Mesenteric fat pad (tissue), 1 donor: ENCODE data around the gene MLLT1. TPM values are rescaled to one million over a fixed set of nuclear protein-coding genes. Genes with fewer than 3 reads are reported as not detected.

Source experiments
- DNase-seq: peaks from one replicate; pipeline ENCODE4 v3.0.0-alpha.2; 2020; ENCODE audit warnings: low spot score
- total RNA-seq: library from RNA; stranded (reverse); fragmentation: NEBNext Ultra II Directional; extraction: Animal tissue kit (Norgen Biotek cat#: 25700); gene quantifications from one replicate; pipeline ENCODE4 v1.2.1, GENCODE V29; 2021
- donor health status: DM: yes; HTN: yes; CAD: no.

Gene MLLT1
- total RNA-seq, 1 donor from 2014 or later, result 62.3 TPM

GRCh38 chr19:6260376-6260775 is 19.4 kb downstream of the MLLT1 start:
- no peak for DNase-seq

- no peak for DNase-seq
Observed at GRCh38 chr19:6259312-6259861, 20.4 kb downstream of the MLLT1 start.

- DNase-seq, result no peak
Observed at GRCh38 chr19:6258812-6259311, 20.9 kb downstream of the MLLT1 start.

DNA sequence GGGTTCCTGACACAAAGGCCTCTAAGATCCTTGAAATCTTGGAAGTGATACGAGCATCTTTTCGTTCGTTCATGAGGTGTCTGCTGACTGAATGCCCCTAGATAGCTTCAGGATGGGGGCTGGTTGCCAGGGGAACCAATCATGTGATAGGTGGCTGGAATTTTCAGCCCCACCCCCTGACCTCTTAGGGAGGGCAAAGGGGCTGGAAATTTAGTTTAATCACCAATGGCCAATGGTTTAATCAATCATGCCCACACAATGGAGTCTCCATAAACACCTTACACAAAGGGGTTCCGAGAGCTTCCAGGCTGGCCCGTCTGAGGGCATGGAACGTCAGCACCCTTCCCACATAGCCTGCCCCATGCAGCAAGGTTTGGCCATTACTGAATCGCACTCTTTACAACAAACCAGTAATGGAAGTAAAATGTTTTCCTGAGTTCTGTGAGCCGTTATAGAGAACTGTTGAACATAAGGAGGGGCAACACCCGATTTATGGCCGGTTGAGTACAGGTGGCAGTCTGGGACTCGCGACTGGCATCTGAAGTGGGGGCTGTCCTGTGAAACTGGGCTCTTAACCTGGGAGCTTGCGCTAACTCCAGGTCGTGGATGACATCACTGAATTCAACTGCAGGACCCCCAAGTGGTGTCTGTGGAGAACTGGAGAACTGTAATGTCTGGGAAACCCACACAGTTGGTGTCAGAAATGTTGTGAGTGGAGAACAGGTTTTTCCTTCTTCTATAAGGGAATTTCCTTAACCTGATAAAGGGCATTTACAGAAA is 25.6 kb downstream of the MLLT1 start:
- no peak for DNase-seq

DNA sequence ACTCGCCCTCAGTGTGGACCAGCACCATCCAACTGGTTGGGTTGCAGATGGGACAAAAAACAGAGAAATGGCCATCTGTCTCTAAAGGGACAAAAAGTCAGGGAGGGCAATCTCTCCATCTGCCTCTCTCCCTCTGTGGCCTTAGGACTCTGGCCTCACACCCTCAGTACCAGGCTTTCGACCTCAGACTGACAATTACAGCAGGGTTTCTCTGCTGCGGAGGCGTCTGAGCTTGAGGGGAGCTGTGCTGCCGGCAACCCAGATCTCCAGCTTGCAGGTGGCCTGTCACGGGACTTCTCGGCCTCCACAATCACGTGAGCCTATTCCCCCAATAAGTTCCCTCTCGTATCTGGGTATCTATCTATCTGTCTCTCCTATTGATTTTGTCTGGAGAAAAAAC is 27.7 kb downstream of the MLLT1 start:
- no peak for DNase-seq

- DNase-seq, result no peak
Observed at GRCh38 chr19:6250909-6251308, 28.9 kb downstream of the MLLT1 start.

- no peak for DNase-seq
Observed at GRCh38 chr19:6250024-6250615, 29.7 kb downstream of the MLLT1 start.

DNA sequence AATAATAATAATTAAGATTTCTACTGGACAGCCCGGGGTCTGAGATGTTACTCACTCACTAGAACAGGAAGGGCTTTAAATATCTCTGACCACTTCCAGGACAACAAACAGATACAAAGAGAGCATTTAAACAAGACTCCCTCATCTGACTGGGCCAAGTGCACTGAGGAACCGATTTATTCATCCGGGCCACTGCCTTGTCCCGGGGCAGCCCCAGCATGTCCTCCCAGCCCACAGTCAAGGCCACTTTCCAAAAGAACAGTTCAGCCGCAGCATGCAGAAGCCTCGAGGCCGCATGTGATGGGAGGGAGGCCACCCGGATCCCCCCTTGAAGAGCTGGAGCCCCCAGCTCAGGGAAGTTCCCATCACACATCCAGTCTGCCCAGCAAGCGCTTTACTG is 30.5 kb downstream of the MLLT1 start:
- no peak for DNase-seq

DNA sequence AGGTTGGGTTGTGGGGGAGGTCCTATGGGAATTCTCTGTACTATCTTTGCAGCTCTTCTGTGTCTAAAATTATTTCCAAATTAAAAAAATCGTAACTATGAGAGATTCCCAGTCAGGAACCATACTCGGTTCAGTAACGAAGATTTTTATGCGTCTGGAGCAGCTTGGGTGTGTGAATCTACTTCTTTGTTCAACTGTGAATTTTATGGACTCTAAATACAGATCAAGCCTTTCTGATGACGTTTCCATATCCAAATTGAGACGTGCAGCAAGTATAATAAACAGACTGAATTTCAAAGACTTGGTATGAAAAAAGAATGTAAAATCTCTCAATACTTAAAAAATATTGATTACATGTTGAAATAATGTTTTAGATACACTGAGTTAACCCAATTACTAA is 30.9 kb downstream of the MLLT1 start:
- DNase-seq, result no peak

GRCh38 chr19:6248341-6248740 is 31.4 kb downstream of the MLLT1 start:
- no peak for DNase-seq

DNA sequence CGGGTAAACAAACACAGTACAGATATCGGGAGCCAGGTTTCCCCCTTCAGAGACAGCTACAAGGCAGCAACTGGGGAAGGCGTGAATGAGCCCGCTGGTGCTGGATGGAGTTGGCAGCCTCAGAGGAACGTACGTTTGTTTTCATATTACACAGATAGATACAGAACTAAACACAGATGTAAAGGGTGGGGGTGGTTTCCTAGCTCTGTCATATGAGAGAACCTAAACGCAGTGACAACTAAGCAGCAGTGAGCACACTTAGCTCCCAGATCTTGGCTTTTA is 32.8 kb downstream of the MLLT1 start:
- no peak for DNase-seq

DNA sequence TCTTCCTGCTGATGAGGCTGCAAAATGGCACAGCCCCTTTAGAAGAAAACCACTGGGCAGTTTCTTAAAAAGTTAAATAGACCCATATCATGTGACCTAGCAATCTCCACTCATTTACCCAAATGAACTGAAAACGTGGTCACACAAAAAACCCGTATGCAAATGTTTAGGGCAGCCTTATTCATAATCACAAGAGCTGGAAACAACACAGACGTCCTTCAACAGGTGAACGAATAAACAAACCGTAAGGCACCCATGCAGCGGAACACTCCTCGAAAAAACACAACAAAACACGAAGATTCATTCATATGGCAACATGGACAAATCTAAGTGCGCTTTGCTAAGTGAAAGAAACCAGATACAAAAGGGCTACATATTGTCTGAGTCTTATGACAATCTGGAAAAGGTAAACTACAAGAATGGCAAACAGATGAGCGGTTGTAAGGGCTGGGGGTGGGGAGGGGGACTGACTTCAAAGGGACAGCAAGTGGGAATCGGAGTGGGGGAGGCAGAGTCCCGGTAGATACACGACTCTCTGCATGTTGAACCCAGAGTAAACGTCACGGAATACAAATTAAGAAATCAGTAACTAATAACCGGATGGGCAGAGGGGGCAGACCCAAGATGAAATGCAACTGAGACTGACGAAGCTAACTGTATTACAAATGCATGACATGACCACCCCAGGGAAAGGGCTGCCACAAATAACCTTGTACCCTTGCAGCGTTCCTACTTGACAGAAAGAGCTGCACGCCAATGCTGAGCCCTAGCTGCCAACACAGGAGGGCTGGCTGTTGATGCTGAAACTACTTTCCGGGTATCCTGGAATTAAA is 33.4 kb downstream of the MLLT1 start:
- no peak for DNase-seq

GRCh38 chr19:6242677-6243076 is 37.1 kb downstream of the MLLT1 start:
- no peak for DNase-seq

DNA sequence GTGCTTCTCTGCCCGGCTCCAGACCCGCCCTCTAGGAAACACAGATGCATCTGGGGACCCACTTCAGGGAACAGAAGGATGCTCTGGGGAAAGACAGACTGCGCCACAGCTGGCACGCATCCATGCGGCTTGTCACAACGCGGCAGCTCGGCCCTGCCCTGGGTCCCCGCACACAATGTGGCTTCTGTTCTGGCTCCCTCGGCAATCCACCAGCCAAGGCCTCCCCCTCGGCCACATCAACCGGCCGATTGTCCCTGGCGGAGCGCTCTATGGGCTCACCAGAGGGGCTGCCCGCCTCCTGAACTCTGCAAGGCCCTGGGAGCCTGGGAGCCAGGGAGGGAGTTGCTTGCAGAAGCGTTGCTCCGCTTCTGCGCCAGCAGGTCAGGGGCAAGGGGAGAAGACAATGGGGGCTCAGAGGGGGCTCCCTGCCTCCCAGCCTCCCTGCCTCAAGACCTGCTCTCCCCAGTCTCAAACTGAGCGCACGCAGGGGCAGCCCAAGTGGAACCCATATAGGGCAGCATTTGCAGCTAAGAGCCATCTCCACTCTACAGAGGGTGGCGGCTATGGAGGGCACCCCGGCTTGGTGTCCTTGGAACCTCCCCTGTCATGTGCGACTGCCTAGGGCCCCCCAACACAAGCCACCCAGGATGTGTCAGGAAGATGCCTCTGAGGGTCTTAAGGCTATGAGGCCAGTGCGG is 37.9 kb downstream of the MLLT1 start:
- DNase-seq, result no peak

DNA sequence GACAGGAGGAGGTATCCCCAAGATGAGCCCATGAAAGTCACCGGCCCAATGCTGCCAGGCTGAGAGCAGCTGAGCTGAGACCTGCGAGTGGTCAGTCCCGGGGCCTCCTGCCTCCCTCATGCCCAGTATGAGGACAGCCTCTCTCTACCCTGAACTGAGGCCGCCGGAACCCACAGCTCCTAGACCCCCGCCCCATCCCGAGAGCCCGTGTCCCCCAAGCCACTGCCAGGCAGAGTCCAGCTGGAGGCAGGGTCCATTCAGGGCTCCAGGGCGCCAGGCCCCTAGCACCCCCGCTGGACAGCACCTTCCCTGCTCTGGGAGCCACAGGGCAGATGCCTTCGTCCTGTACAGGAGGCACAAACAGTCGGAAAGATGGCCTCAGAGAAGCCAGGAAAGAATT is 38.7 kb downstream of the MLLT1 start:
- no peak for DNase-seq

DNA sequence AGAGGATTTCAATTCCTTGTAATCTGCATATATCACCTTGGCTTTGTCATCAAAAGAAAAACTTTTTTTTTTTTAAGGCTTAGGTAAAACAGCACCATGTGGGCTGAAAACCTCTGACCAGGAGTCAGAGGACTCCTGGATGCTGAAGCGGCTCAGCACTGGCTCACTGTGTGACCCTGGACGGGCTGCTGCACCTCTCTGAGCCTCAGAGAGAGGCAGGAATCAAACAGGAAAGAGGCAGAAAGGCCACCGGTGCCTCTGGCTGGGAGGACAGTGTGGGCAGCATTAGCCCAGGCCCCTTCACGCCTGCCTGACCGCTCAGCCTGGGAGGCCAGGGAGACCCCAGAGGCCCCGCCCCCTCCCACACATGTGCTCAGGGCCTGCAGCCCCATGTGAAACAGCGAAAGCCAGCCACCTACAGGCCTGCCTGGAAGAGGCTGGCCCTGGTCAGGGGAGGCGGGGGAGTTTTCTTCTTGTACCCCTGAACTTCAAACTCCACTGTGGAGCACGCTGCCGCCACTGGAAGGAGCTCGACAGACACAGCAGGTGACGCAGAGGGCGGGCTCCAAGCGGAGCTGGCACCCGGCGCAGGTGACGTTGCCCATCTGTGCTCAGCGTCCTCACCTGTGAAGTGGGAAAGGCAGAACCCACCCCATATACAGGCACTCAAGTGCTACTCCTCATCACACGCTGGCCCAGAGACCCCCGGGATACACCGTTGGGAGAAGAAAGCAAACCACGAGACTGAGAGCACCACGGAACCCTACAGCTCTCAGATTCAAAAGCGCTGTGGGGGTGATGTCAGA is 39.7 kb downstream of the MLLT1 start:
- DNase-seq, result no peak

DNA sequence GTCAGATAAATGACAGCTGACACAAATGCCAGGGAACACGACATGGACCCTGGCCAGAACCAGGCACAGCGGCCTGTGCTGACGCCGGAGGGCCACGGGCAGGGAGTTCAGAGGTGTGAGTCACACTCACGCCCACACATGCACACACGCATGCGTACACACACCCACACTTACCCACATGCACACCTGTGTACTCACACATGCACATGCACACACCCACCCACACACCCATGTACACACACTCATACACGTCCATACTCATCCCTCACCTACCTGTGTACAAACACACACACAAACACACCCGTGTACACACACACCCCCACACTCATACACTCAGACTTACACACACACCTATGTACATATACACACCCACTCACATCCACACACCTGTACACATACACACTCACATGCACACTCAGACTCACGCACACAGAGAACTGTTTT is 40.4 kb downstream of the MLLT1 start:
- DNase-seq, result no peak

GRCh38 chr19:6238643-6239281 is 41.0 kb downstream of the MLLT1 start:
- DNase-seq, result no peak

DNA sequence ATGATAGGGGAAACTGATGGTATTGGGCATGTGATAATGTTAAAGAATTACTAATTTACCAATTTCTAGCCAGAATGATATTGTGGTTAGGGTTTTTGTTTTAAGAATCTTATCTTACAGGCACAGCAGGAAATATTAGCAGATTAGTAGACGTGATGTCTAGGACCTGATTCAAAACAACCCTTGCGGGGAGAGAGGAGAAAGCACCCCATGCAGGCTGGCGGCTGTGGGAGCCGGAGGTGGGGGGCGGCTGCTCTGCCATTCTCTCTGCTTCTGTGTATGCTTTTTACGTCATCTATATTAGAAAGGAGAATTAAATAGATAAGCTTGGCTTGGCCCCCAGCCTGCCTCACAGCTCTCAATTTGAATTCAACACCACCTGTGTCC is 41.5 kb downstream of the MLLT1 start:
- DNase-seq, result no peak
